HG03196 (cell line): ENCODE results near the gene CAMKMT.

Experiments
- ATAC-seq: cut with Tn5 transposase; IDR thresholded peaks from one replicate; pipeline ENCODE4 v1.9.1; 2021; ENCODE audit not compliant: unreplicated experiment

CAMKMT gene

DNA sequence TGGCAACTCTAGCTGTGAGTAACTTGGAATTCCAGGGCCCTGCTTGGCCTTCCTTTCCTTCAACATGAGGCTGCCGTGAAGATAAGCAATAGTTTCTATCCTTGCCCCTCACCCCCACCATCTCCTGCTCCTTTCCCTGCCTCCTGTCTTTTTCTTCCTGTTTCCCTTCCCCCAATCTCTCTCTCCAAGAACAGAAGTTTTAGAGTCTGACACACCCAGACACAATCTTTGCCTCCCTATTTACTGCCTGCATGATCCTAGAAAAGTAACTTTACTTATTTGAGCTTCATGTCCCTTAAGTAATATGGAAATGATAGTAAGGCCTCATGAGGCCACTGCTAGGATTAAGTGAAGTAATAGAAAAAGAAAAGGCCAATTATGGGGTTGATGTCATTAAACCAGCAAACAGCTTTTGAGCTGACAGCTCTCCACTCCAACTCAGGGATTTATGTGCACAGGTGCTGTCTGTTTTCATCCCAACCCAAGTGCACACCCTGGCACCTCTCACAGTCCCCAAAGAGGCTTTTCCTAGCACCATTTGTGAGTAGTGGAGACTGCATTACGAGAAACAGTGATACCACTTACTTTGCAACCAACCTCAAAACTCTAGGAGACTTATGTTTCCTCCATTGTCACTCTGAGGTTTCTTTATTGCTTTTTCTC is 456.1 kb downstream of the CAMKMT start:
- ATAC-seq = no peak

- no peak for ATAC-seq
These were observed 457.3 kb downstream of the CAMKMT start for GRCh38 chr2:44819061-44819460.

DNA sequence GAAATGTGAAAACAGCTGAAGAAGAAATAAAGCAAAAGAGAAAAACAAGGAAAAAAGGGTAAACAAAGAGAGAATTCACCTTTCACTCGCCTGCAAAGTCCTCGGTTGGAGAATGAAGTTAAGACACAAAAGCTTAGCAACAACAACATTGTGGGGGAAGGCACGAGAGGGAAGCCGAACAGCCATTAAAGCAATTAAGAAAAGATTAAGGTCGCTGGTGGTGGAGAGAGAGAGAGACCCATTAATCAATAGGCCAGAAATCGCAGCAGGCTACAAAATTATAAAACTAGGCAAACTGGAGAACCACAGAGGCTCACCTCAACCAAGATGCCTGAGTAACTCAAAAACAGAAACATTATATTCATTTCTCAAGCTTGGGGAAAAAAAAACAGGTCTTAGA is 459.8 kb downstream of the CAMKMT start:
- no peak for ATAC-seq

GRCh38 chr2:44822174-44822573 is 460.4 kb downstream of the CAMKMT start:
- ATAC-seq = no peak
